ENCODE data around the gene METTL14. TPM values are rescaled to one million over a fixed set of nuclear protein-coding genes. Genes with fewer than 3 reads are reported as not detected.
"Not testable (repeated sequence)": the region's sequence is repeated elsewhere in the genome, so short reads cannot be mapped to it uniquely, and the experiment has no call there.

The METTL14 gene
- 42.2 and 52.1 TPM in 2 replicates for total RNA-seq

- no peaks in the 10 kb centered on the region for H3K27me3 ChIP-seq (ENCODE audit: control insufficient read depth, insufficient read depth, low read length)
- H3K4me3 ChIP-seq (ENCODE audit: low read depth, low read length): peak within 1 kb of the TSS; percentile 47
- DNase-seq (ENCODE audit: low read depth): peak; percentile 67
- no peaks in the 10 kb centered on the region for H3K36me3 ChIP-seq (ENCODE audit: control insufficient read depth, insufficient read depth, low read length)
- TF ChIP-seq, protein P1, sequence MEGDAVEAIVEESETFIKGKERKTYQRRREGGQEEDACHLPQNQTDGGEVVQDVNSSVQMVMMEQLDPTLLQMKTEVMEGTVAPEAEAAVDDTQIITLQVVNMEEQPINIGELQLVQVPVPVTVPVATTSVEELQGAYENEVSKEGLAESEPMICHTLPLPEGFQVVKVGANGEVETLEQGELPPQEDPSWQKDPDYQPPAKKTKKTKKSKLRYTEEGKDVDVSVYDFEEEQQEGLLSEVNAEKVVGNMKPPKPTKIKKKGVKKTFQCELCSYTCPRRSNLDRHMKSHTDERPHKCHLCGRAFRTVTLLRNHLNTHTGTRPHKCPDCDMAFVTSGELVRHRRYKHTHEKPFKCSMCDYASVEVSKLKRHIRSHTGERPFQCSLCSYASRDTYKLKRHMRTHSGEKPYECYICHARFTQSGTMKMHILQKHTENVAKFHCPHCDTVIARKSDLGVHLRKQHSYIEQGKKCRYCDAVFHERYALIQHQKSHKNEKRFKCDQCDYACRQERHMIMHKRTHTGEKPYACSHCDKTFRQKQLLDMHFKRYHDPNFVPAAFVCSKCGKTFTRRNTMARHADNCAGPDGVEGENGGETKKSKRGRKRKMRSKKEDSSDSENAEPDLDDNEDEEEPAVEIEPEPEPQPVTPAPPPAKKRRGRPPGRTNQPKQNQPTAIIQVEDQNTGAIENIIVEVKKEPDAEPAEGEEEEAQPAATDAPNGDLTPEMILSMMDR (IDR thresholded peaks at IDR 0.05; ENCODE audit: insufficient read depth, low read length, poor library complexity, severe bottlenecking): no peak
Observed at GRCh38 chr4:118684873-118685811, at the start of gene METTL14. Gene METTL14, plus strand, starts transcription at chr4:118685392. Its CDS starts 143 bp downstream, at chr4:118685535.

DNA sequence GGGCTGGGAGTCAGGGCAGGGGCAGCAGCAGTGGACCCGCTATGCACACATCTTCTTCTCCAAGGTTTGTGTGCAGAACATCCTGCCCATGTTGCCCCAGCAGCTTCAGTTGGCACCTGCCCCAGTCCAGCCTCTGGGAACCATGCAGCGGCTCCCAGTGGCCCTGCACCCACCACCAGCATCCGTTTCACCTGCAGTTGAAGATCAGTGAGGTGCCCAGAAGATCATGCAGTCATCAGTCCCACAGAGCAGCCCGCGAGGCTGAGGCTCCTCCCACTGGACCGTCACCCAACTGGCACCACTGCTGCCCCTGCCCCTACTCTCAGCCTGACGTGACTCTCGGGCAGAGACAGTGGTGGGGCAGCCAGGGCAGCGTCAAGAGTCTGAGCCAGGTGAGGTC lies 49.1 kb upstream of the METTL14 start:
- not testable (repeated sequence) for H3K4me3 ChIP-seq (ENCODE audit: low read depth, low read length); DNase-seq (ENCODE audit: low read depth); H3K36me3 ChIP-seq (ENCODE audit: control insufficient read depth, insufficient read depth, low read length); H3K27me3 ChIP-seq (ENCODE audit: control insufficient read depth, insufficient read depth, low read length)

GRCh38 chr4:118664665-118665064 lies 20.5 kb upstream of the METTL14 start:
- H3K36me3 ChIP-seq (ENCODE audit: control insufficient read depth, insufficient read depth, low read length); DNase-seq (ENCODE audit: low read depth); H3K4me3 ChIP-seq (ENCODE audit: low read depth, low read length); H3K27me3 ChIP-seq (ENCODE audit: control insufficient read depth, insufficient read depth, low read length): not testable (repeated sequence)
- TF ChIP-seq, protein P1 (IDR thresholded peaks at IDR 0.05; ENCODE audit: insufficient read depth, low read length, poor library complexity, severe bottlenecking): peak; percentile 21

DNA sequence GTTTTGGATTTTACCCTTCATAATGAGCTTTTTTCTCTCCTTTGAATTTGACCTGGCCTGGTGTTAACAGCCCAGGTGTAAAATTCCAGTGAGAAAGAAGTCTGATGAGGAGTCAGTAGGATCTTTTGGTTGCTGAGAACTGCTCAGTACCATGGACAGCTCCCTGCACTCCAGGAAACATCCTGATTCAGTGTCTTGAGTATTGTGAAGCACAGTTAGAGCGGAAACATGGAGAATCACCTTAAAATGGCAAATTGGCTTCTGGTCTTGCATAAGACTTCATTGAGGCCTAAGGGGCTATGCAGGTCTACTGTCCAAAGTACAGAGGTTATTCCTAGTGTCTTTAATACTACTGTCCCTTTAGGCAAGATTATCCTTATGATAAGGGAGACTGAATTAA lies 16.0 kb upstream of the METTL14 start:
- H3K27me3 ChIP-seq (ENCODE audit: control insufficient read depth, insufficient read depth, low read length); H3K4me3 ChIP-seq (ENCODE audit: low read depth, low read length); H3K36me3 ChIP-seq (ENCODE audit: control insufficient read depth, insufficient read depth, low read length): not testable (repeated sequence)
- peak; percentile 38 for DNase-seq (ENCODE audit: low read depth)

- H3K36me3 ChIP-seq (ENCODE audit: control insufficient read depth, insufficient read depth, low read length); H3K27me3 ChIP-seq (ENCODE audit: control insufficient read depth, insufficient read depth, low read length); H3K4me3 ChIP-seq (ENCODE audit: low read depth, low read length); DNase-seq (ENCODE audit: low read depth): not testable (repeated sequence)
Observed at GRCh38 chr4:118670968-118671367, 14.2 kb upstream of the METTL14 start.

GRCh38 chr4:118676128-118676527 lies 9.1 kb upstream of the METTL14 start:
- DNase-seq (ENCODE audit: low read depth): no peak
- H3K27me3 ChIP-seq (ENCODE audit: control insufficient read depth, insufficient read depth, low read length): no peaks in the 10 kb centered on the region
- H3K36me3 ChIP-seq (ENCODE audit: control insufficient read depth, insufficient read depth, low read length): no peaks in the 10 kb centered on the region
- H3K4me3 ChIP-seq (ENCODE audit: low read depth, low read length): no peak overlapping the region
- TF ChIP-seq, protein P1 (IDR thresholded peaks at IDR 0.05; ENCODE audit: insufficient read depth, low read length, poor library complexity, severe bottlenecking): no peak

DNA sequence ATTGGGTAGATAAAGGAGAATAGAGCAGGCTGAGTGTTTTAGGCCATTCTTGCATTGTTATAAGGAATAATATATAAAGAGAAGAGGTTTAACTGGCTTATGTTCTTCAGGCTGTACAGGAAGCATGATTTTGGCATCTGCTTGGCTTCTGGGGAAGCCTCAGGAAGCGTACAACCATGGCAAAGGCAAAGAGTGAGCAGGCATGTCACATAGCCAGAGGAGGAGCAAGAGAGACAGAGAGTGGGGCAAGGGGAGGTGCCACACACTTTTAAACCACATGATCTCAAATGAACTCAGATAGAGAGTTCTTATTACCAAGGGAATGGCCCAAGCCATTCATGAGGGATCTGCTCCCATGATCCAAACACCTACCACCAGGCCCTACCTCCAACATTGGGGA lies 4.4 kb upstream of the METTL14 start:
- Histone ChIP-seq H3K4me3 (ENCODE audit: low read depth, low read length) (no peak overlapping the region), H3K36me3 (ENCODE audit: control insufficient read depth, insufficient read depth, low read length) (no peaks in the 10 kb centered on the region), H3K27me3 (ENCODE audit: control insufficient read depth, insufficient read depth, low read length) (no peaks in the 10 kb centered on the region)
- DNase-seq (ENCODE audit: low read depth): no peak
- TF ChIP-seq, protein P1 (IDR thresholded peaks at IDR 0.05; ENCODE audit: insufficient read depth, low read length, poor library complexity, severe bottlenecking): no peak
